22Rv1 (cell line): ENCODE data around the gene CDK15.

Source experiments
- CTCF ChIP-seq: fragments of 450-650 bp; IDR thresholded peaks from 2 replicates; pipeline ENCODE4 v1.5.1; 2017; ENCODE audit warnings: mild to moderate bottlenecking
- ZFX ChIP-seq: fragments of 450-650 bp; IDR thresholded peaks from 2 replicates; pipeline ENCODE4 v1.6.1; 2017; ENCODE audit warnings: antibody characterized with exemption, borderline replicate concordance

GRCh38 chr2:201758234-201758633, 48.1 kb upstream of the CDK15 start:
- TF ChIP-seq CTCF (no peak), ZFX (no peak)
